Ishikawa (cell line): ENCODE data around the gene RNF157.

Experiments
- CREB1 ChIP-seq: IDR thresholded peaks from 2 replicates; pipeline ENCODE4 v1.6.1; 2012; ENCODE audit warnings: low read depth
- YY1 ChIP-seq: IDR thresholded peaks from 2 replicates; pipeline ENCODE4 v1.6.1; 2012; ENCODE audit warnings: low read depth

DNA sequence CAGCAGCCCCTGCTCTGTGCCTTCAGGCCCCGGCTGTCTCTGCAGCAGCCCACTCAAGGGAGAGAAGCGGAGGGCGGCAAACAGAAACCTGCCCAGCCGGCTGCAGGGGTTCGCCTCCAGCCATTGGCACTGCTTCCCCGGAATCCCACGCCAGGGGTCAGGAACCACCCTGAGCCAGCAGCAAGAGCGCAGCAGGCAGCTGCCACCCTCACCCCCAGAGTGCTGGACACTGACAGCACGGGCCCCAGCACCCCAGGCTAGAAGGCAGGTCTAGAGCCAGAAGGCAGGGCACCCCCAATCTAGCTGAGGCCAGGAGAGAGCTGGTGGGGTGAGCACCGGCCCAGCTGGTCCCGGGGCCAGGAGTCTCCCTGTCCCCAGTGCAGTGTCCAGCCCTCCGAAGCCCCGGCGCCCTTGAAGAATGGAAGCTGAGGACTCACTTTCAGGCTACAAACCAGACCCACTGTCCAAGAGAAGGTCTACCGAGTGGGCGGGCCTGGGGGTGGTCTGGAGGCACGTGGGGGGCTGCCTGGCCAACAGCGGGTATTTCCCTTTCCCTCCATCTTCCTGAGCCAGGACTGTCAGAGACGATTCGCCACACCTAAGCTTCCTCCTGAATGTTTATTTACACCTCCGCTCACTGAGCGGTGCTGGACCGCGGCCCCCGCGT lies 33.3 kb upstream of the RNF157 start:
- TF ChIP-seq CREB1, result no peak
- no peak for TF ChIP-seq YY1
